Measurements from ENCODE around the gene ASNSD1.

ASNSD1 gene

DNA sequence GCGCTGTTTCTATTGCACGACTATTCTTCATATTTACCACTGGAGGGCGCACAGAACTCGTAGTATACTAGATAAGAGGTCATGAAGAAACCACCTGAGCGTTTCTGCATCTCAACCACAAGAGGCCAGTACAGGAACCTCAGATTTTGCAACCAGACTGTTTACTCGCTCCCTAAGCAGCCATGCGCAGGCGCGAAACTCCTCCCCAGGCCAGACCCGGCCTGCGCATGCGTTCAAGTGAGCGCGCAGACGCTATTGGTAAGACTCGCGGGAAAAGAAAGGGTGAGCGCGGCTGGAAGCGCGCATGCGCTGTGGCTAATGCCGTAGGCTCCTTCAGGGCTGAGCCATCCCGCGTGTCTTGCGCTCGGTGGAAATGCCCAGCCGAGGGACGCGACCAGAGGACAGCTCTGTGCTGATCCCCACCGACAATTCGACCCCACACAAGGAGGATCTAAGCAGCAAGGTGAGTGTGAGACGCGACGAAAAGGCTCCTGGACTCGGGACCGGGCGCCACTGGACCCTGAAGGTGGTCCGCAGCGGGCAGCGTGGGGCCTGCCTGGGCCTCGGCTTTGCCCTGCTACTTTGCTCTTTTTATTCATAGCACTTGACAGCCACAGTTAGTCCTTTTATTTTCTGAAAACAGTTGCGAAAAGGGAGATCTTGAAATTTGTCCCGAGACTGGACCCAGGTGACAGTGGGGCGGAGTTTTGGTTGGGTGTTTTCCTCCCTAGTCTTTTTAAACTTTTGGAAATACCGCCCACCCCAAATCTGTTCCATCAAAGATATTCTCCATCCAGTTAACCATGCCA lies at the start of gene ASNSD1:
Gene ASNSD1, plus strand, starts transcription at position 312 of the 809 bp plus-strand sequence. CDS start 4,674 bp downstream, outside the sequence.
- DNase-seq = peak; percentile 99

DNA sequence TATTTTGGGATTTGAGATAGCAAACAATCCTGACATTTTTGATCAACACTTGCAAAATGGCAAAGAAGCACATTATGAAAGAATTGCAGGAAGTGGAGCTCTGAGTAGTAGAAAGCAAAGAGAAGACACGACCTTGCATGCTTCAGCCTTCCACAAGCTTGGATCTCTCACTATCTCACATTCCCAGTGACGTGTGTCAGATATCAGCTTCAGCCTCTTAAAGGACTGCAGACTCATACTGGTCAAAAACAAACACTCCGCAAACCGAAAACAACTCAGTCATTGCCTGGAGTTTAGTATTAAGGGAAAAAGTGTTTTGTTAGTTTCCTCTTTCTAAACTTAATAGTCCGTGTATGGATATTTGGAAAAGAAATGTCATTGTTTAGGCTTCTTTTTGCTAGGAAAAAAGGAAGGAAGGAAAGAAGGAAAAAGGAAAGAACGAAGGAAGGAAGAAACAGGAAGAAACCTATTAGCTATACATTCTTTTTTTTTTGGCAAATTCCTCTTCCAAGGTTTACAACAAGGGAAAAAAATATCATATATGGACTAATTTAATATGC lies 48.1 kb upstream of the ASNSD1 start:
- no peak for DNase-seq

DNA sequence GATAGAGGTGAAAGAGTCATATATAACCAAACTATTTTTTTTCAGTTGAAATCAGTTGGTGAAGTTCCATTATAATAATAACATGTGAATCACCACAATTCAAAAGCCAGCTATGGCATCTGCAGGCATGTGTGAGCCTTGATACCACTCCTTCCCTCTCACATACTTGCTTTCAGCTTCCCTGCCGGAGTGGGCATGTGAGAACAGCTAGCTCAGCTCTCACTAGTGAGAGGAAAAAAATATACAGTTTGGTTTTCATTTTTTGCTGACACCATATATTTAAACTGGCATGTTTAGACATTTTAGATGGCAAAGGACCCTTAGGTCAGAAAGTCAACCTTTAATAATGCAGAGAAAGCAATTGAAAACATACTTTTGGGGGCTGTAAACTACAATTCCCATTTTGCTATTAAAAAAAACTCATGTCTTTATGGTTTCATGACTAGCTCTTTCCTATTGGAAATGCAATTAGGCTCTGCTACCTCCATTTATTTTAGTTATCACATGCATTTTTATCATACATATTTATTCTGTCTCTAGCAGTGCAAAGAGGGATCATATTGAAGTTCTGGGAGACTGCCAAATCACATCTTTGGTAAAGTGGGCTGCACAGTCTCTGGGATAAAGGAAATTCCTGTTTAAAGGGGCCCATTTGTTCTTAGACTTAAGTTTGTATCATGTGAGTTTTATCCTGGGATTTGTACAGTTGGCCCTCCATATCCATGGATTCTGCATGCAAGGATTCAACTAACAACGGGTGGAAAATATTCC lies 47.4 kb upstream of the ASNSD1 start:
- no peak for DNase-seq

DNA sequence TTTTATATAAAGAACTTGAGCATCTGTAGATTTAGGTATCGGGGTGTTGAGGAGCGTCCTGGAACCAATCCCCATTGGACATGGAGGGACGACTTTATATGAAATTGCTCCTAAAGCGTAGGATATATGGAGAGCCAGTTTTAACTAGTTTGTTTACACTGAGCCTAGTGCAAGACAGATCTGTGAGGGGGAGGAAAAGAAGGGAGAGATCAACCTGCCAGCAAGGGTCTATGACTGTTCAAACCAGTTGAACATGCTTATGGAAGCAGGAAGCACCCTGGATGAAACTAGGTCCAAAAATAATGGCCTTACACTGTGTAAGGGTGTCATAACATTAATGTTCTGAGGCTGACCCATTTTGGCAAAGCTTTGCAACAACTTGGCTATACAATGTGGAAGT lies 46.7 kb upstream of the ASNSD1 start:
- no peak for DNase-seq

DNA sequence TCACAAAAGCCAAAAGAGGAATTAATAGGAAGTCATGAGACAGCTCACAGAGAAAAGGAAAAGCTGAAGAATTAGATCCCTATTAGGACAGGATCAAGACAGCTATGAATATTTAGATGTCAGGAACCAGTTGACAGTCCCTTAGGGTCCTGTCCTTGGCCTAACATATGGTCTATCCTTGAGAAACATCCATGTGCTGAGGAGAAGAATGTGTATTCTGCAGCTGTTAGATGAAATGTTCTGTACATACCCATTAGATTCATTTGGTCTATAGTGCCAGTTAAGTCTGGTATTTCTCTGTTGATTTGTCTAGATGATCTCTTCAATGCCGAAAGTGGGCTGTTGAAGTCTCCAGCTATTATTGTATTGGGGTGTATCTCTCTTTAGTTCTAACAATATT lies 43.1 kb upstream of the ASNSD1 start:
- no peak for DNase-seq

DNA sequence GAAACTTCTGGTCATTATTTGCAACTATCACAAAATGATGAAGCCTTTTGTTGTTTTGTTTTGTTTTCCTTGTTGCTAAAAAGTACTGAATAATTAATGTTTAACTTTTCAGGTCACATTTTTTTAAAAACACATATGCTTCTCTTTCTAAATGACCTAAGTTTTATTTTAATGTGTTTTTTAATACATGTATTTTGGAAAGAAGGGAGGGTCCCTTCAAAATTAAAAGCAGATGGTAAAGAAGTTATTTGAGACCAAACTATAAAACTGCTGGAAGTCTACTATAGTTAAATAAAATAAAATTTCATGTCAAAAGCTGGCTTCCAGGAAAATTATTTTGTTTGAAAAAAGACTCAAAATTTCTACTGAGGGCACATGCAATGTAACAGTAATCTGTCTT lies 39.5 kb upstream of the ASNSD1 start:
- no peak for DNase-seq

DNA sequence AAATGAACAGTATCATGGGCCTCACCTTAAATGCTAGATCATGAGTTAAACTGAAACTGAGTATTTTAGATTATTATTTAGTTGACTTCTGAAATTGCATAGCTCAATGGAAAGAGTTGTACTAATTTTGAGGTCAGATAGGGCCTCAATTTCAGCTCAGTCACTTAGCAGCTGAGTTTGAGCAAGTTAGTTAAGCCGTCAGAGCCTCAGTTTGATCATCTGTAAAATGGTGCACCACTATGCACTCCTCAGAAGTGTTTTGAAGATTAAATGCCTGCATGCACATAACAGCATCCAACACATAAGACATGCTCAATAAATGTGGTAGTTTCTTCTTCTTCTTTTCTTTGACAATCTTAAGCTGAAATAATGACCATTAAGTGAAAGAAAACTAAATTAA lies 38.2 kb upstream of the ASNSD1 start:
- no peak for DNase-seq

DNA sequence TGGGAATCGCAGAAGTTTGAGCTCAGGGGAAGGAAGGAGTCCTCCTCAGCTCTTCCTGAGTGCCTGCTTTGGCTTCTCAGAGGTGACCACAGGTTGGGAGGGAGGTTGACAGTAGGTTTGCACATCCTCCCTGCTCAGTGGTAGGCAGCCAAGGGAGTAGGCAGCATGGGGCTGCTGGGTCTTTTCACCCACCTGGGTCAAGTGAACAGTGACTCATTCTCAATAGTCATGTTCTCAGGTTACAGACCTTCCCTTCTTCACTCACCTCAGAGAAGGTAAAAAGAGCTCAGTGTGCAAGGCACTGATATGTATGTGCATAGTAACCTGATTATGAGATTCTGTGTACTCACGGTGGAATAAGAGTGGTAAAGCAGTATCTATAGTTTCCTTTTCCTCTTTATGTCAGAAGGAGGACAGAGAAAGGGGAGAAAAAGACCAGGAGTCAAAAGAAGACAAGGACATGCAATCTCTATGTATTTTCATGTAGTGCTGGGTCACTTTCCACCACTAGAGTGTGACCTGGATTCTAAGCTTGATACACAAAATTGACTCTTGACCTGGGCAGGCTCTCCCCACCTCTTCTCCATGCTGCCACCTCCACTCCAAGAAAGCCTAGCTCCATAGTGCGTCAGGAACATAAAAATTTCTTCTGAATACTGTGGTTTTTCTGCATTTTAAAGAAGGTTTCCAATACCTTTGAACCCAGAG lies 36.5 kb upstream of the ASNSD1 start:
- no peak for DNase-seq

DNA sequence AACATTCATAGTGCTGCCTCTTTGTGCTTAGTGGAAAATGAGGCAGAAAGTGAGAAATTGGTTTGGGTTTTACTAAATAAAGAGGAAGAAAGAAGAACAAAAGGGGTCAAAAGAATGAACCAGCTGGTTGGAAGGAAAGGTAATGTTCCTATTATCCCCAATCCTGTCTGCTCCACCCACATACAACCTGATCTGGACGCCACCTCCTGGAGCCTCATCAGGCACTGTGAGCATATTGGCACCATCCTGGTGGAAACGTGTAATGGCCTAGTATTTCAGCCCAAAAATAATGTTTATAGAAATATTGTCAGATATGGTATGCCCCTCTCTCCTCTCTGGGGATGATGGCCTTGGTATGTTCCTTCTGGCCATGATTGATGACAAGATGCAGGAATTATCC lies 35.6 kb upstream of the ASNSD1 start:
- DNase-seq = no peak

DNA sequence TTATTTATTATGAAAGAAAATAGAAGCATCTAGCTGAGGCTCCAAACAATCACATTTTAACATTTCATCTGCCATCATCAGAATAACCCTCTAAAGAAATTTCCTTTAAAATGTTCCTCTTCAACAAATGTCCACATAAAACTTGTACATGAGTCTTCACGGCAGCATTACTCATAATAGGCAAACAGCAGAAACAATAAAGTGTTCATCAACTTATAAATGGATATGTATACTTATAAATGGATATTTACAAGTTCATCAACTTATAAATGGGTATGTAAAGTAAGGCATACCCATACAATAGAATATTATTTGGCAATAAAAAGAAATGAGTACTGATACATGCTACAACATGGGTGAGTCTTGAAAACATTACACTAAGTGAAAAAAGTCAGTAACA lies 33.5 kb upstream of the ASNSD1 start:
- no peak for DNase-seq

DNA sequence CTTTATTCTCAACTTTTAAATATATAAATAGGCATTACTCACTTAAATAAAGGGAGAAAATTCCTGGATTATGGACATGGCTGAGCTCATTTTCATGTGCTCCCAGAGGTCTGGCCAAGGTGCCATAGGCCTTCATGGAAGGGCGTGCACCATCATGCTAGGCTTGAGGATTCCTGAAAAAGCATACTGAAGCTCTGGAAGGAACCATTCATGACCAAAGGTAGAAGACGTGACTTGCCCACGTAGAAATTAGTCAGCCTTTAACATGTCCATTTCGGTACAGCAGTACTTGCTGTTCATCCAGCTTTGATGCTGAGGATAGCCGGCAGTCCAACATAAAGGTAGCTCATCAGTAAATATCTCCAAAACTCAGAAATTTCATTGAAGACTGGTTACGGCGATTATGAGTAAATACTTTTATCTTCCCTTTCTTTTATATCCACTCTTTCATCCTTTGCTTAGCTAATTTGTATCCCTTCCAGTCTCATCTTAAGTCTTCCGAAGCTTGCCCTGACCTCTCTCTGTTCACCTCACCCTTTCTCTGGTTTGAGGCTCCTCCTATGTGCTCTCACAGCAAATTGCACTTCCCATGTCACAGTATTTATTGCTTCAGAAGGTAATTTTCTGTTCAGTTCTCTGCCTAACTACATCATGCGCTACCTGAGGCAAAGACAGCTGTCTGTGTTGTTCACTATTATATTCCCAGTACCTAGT lies 32.3 kb upstream of the ASNSD1 start:
- DNase-seq = no peak

DNA sequence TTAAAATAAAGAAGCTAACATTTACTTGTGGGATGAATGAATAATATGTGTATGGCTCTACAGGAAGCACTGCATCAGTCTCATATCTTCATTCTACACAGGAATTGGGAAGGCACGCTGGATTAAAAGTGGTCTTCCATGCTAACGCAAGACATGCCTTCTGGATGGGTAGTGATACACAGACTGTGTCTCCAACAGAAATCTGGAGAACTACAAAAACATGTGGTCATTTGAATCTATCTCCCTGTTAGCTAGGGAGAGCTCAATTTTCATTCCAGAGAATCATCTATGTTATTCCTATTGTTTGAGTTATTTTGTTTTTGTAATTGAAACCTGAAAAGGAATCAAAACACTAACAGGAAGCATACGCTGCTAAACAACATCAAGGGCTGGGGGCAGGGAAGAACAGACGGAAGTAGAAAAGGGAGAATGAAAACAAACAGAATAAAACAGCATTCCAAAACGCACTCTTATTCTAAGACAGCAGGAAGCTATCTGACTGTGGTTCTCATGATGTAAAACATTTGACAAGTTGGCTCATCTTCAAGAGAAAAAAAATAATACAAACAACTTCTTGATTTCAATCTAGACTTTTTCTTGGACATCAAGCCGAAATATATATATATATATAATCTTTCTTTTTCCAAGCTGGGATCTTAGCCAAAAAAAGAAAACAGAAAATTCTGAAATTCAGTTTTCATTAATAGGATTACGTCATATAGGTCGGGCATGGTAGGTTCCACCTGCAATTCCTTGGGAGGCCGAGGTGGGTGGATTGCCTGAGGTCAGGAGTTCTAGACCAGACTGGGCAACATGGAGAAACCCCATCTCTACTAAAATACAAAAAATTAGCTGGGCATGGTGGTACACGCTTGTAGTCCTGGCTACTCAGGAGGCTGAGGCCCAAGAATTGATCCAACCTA lies 31.5 kb upstream of the ASNSD1 start:
- DNase-seq = no peak

DNA sequence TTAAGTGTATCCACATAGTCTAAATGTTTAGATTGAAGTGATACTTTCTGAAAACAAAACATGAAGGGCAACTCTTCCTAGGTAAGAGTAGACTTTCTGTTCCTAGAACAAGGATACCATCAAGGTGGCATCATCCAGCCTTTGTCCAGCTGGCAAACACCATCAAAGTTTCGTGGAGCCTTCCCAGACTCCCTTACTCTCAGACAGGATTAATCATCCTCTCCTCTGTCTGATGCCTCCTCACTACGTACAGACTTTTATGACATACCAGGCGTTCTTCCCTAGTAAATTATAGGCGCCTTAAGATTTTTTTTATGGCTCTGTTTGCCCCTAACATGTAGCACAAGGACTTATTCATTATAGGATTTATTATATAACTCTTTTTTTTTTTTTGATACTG lies 29.4 kb upstream of the ASNSD1 start:
- DNase-seq = no peak

DNA sequence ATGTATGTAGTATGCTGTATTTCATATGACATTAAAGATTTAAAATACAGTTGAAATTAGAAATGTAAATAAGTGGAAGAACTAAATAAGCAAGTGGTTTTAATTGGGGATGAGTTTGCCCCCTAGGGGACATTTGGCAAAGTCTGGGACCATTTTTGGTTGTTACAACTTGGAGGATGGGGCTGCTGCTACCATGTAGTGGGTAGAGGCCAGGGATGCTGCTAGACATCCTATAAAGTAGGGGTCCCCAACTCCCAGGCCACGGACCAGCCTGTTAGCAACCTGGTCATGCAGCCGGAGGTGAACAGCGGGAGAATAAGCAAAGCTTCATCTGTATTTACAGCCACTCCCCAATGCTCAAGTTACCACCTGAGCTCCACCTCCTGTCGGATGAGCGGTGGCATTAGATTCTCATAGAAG lies 27.9 kb upstream of the ASNSD1 start:
- no peak for DNase-seq

DNA sequence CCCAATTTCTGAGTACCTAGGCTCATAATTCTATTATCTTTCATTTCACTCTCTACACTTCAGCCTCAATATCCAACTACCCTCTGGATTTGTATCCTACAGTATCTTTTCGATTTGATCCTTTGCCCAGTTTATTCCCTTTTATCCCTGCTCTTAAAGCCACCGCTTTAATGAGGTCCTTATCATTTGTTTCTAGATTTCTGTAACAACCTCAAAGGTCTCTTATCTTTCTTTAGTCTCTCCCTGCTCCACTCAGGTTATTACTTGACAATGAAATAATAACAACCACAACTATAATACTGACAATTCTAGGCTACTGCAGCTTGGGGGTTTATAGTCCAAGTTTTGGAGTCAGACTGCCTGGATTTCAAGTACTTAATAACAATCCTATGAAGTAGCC lies 25.9 kb upstream of the ASNSD1 start:
- no peak for DNase-seq

DNA sequence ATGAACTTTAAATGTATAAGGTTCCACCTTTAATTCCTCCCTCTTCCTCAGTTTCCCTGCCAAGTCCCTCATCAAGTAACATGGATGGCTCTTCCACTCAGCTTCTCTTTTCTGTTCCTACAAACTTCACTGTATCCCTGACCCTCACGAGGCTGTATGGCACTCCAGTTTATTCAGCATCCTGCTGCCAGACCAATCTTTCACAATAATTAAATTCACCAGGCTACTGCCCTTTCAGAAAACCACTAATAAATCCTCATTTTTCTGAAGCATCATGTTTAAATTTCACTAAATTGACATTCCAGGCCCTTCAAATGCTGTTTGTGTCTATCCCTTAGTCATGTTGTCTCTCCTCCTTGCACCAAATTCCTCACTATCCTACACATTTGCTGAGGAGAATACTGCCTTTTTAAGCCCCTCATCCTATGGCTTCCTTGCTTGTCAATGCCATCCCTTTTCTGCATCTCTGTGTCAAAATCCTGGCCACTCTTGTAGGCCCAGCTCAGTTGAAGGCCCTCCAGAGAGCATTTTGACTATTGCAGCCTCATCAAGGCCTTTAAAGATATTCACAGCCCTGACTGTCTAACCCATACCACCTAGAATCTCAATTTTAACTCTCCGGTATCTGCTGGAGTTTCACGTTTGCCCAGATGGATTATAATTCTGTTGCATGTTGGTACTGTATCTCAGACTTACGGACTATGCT lies 22.8 kb upstream of the ASNSD1 start:
- DNase-seq = no peak

DNA sequence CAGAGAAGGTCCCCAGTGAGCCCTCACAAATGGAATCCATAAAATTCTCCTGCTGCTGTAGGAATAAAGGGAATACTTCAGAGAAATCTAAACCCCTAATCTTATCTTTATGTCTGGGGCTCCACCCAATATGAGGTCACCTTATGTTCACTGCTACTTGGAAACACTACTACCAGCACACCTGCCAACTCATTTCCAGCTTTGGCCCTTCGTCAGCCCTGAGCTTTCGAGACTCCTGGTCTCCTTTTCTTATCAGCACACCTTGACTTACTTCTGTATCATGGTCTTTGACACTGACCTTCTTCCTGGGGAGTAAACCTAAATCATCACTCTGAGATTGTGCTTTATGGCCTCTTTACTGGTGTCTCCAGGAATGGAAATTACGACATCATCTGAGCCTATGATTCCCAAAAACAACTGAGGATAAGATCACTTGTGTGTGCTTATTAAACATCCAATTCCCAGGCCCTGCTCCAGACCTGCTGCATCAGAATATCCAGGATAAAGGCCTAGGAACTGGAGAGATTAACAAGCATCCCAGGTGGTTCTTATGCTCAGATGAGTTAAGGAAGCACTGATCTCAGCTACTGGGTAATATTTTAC lies 22.2 kb upstream of the ASNSD1 start:
- DNase-seq = no peak

DNA sequence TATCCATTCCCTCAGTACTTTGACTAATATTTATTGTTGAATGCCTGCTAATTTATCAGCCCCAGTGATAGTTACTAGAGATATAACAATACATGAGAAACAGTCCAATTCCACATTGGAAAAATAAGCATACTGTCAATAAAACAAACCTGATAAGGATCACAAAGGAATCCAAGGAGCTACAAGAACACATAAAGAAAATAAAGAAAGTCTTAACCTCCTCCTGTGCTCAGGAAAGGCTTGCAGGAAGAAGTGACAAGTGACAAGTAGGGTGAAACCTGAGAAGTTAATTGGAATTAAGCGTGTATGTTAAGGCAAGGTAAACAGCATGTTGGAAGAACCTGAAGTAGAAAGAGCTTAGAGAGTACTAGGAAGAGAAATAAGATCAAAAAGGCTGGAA lies 20.3 kb upstream of the ASNSD1 start:
- DNase-seq = no peak

DNA sequence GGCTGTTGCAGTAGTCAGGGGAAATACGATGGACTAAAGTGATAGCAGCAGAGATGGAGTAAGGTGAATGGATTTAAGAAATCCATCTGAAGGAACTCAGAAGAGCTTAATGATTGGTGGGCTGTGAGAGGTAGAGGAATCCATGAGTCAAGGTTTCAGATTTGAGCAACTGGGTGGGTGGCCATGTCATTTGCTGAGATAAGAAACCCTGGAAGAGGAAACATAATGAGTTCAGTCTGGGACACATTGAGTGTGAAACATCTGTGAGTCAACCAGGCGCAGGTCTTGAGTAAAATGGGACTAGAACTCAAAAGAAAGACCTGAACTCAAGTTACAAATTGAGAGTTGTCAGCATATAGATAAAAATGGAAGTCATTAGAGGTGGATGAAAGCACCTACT lies 19.7 kb upstream of the ASNSD1 start:
- DNase-seq = no peak

DNA sequence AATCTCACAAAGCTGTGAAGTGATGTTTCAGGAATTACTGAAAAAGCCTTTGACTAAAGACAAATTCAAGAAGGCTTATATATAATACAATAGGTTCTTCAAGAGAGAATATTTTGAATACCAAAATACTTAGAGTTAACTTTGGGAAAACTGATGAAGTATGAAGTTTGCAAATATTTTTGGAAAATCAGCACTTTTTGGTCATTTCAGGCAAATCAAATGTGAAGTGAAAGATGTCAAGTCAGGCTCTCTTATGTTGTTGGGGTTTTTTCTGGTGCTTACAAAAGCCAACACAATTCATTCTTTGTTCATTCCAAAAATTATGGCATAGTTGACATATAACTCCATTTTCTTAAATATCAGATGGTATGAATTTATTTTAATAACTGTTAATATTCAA lies 14.7 kb upstream of the ASNSD1 start:
- DNase-seq = no peak

Measured in CD4-positive, alpha-beta T cell treated with Interleukin-4 for 4 hours (primary cell).